Muscle of back (tissue), 11 donors: ENCODE data around the gene TWIST2. TPM values are rescaled to one million over a fixed set of nuclear protein-coding genes. Genes with fewer than 3 reads are reported as not detected.

Source experiments
- DNase-seq, 3 donors: peaks; one replicate each; pipeline versions ENCODE4 v3.0.0 to v3.0.0-alpha.2; 2013
- polyA plus RNA-seq, 10 donors: library from polyadenylated mRNA; unstranded; fragments of 120-200 nt; gene quantifications; one replicate each; pipeline ENCODE4 v1.2.1, GENCODE V29; 2013; ENCODE audit not compliant: insufficient read length in 10 of 10

The TWIST2 gene
- polyA plus RNA-seq, 10 donors = 4.9 to 104 (median 6.9) TPM

DNA sequence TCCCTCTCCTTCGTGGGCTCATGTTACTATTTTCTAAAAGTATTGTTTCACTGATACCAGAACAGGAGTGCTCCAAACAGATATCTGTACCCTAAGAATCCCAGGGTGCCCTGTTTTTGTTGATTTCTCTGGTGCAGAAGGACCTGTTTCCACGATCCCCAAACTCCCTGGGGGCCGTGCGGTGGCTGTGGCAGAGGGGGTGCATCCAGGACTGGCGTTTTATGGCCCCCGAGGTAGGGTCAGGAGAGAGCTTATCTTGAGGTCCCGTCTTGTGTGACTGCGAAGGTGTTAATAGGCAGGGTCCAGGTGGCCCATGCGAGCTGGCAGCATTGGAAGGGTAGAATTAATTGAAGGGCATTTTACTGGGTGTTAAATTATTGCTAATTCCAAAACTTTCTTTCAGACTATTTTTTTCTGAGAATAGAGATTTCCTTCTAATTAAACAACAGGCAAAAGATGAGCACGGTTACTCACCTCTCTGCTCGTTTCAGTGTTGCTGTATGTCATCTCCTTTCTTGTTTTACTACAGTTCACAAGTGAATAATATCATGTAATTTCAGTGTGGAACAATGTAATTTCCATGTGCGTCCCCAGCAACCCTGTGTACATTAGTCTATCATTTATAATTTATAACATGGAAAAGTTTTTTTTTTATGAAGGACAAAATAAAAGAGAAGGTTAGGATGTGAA is 8.2 kb downstream of the TWIST2 start:
- DNase-seq = no peak

DNA sequence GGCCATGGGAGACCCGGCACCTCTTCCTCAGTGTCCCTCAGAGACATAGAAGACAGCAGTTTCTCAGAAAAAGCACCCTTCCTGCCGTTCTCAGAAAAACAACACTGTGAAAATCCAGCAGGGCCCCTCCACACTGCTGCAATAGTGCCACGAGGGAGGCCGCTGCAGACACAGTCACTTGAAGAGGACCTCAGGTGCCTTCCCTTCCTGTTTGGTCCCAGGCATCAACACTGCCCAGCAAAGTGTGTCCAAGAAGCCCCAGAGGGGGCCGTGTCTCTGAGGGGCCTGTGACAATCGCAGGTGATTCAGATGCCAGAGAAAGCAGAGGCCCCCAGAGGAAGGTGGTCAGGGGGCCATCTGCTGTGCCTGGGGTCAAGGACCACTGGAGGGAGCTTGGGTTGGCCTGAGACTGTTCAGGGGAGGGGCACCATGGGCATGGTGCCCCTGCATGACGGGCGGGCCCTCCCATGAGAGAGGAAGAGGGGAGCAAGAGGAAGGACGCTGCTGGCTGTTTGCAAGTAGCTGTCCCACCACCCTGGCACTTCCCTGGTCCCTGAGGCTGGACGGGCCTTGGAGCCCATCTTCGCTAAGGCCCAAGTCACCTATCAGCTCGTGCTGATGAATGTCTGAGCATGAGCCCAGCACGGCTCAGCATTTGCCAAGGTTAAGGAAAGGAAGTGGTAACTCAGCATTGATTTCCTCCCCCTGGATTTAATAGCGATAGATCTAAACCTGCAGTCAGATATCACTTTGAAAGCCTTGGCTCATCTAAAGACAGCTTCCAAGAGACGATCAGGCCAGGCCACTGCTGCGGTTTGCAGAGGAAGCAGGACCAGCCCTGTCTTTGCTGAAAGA is 9.1 kb downstream of the TWIST2 start:
- DNase-seq = no peak

DNA sequence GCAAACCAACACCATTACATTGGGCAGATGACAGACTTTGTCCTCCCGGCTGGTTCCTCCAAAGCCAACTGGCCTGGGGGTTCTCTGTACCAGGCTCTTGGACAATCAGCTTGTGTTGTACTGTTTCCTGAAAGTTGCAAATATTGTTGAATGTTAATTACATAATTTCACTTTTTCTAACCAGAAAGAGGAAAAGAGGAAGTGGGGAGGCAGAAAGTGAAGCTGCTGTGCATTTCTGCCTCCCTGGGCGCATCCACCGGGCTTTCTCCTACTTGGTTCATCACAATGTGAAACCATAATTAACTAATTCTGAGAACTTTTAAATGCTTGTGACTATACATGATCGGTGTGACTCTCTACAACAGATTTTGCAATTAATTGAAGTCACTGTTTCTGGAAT is 10.1 kb downstream of the TWIST2 start:
- DNase-seq = no peak

DNA sequence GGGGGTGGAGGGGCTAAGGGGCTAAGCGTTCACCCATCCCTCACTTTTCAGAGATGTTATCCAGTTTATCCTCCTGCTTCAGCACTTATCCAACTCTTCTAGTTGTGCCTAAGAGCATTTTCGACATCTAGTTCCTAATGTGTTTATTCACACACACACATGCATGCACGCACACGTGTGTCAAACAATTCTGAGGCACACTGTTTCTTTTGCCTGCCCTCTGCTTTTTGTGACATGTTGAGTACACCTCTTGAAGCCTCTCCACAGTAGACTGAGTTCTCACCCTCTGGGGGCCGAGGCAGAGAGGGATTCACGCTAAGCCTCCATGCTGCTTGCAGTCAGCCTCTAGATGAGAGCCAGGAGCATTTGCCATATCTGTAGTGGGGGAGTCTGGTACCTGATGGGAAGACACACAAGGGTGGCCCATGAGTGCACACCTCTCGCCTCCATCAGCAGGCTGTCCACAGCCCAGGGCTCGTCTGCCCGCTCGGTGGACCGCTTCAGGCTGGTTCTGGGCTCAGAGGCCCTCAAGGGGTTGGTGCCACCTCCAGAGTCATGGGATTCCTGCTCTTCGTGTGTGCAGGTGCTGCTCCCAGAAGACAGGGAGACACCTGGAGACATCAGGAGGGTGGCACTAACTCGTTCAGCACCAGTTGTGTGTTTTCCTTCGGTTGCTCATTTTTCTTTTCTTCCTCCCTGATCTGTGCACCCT is 11.9 kb downstream of the TWIST2 start:
- no peak for DNase-seq

DNA sequence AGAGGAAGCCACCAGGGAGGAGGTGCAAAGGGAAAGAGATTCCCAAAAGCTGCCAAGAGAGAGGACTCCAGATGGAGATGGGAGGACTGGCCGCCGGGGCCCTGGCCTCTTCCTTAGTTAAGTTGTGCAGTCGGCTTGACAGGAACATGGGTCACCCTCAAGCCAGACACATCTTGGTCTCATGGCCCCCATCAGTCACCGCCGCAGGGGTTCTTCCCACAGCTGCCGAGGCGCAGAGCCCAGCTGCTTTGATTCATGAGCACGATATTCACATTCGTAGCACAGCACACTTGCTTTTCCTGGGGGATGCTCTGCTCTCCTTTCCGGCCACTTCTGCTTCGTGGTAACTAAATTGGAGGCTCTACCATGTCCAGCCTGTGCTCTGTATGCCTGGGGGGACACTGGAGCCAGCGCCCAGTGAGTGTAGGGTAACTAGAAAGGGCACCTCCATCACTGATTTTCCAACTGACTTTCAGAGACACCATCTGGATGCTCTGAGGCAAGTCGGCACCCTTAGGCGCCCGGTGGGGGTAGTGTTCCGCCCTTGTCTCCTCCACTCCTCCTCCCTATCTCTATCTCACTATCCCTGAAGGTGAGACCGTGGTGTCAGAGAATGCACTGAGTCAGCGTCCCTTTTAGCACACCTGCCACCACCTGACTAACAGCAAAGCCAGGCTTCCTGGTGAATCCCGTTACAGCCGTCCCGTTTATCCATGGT is 13.3 kb downstream of the TWIST2 start:
- DNase-seq = peak in 1 of 3 donors; percentile 71

DNA sequence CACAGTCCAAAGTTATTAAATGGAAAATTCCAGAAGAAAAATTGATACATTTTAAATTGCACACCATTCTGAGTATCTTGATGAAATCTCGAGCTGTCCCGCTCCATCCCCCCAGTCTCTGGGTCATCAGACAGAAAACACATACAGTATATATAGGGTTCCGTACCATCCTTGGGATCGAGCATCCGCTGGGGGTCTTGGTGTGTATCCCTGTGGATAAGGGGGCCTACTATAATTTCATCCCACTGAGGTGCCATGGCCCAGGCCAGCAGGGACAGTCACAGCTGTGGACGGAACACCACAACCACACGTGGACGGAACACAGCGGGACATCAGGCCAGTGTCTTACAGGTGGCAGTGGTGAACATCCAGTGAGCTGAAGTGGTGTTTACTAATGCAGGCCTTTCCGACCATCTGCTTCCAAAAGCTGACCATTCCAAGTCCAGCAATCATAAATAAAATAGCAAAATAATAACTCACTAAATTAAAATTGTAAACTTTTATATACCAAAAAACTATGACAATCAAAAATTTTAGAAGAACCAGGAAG is 14.0 kb downstream of the TWIST2 start:
- DNase-seq = no peak

DNA sequence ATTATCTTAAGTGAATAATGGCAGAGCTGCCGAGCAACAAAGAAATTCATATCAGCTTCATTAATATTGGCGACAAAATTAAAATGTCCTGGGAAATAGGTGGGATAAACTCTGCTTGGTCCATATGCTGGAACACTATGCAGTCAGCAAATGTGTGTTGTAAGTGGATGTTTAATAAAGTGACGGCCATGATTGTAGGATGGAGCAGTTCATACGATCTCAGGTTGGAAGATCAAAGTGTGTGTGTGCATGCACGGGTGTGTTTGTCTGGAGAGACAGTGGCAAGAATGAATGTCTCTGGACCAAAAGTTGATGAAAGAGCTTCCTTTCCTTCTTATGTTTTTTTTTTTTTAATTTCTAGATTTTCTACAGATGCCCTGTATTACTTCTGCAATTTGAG is 14.8 kb downstream of the TWIST2 start:
- no peak for DNase-seq

DNA sequence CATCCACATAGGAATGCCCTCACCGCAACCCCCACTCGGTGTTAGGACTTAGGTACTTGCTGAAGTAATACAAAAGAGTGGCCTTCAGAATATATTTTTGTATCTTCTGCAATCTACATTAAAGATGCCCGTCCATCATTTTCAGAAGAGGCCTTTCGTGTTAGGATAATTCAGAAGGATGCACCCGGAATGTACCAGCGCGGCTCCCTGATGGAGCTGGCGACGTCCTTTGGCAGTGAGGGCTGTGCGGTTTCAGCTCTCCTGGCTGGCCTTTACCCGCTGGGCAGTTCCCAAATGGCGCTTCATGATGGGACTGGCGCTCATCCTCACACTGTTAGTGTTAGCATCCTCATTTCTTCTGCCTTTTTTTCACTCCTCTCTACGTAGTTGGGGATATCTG is 15.3 kb downstream of the TWIST2 start:
- DNase-seq = no peak

DNA sequence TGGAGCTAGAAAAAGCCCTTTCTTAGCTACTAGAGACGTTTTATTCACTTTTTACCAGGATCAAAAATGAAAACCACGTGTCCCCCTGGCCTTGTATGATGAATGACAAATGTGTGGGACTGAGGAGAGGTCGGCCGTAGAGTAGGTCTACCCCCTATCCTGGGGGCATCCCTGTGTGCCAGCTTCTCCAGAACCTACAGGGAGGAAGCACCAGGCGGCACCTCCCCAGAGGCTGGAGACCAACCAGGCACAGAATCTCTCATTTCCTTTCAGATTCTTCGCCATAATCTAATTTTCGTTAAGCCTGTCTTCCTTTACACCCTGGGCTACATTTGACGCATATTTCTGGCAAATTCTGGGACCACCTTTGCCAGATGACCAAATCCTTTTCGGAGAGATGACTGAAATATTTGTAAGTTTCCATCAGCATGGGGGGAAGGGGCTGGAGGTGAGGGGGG is 15.9 kb downstream of the TWIST2 start:
- DNase-seq = no peak

DNA sequence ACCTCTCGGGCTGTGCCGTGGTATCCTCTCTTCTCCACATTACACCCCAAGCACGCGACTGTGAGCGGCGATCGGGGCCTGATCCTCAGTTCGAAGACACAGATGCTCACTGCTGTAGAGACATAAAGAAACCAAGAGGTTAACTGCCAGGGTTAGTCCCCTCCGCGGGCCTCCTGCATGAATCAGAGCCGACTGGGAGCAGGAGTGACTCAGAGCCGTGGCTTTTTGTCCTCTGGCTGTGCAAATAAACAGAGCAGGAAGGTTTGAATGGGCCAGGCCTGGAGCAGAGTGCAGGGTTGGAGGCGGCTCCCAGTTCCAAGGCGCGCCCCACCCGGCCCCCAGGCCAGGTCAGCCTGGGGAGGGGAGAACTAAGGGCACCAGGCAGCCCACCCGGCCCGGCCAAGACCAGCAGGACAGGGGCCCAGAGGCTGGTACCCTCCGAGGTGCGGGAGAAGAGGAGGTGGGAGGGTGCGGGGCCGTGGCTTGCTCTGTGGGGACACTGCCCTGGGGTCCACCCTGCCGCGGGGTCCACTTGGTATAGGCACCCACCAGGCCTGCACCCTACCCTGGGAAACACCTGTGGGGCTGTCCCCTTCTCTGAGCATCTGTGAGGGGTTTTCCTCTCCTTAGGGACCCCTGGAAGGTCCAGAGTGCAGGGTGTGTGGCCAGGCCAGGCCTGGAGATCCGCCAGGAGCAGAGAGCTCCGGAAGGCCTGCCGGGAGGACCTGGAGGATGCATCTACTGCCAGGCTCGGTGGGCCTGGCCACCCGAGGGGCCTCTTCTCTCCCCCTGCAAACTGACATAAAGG is 16.5 kb downstream of the TWIST2 start:
- peak; percentile 87 to 98 (median 95) for DNase-seq

DNA sequence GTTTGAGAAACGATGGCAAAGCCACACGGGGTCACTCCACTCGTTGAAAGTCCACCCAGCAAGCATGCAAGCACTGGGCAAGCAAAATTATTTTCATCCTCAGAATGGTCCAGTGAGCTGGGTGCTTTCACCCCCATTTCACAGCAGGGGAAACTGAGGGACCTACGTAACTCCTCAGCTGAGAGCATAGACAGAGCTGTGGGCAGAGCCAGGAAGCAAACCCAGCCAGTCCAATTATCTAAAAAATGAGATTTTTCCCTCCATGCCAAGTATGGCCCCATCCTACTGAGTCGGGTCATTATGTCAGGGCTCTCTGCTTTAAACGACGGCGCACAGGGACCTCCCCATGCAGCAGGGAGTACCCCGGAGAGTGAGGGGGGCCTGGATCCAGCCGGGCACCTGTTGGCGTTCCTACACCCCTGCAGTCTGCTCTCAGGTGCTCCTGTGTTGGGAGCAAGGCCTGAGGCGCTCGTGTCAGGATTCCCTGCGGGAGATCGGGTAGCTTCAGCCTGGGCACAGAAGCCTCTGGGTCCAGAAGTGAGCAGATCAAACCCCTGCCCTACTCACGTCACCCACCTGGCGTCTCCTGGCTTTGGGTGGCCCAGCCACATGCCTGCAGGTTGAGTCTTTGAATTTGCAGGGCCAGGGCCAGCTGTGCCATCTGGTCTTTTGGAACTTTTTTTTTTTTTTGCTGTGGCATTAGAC is 17.3 kb downstream of the TWIST2 start:
- no peak for DNase-seq

DNA sequence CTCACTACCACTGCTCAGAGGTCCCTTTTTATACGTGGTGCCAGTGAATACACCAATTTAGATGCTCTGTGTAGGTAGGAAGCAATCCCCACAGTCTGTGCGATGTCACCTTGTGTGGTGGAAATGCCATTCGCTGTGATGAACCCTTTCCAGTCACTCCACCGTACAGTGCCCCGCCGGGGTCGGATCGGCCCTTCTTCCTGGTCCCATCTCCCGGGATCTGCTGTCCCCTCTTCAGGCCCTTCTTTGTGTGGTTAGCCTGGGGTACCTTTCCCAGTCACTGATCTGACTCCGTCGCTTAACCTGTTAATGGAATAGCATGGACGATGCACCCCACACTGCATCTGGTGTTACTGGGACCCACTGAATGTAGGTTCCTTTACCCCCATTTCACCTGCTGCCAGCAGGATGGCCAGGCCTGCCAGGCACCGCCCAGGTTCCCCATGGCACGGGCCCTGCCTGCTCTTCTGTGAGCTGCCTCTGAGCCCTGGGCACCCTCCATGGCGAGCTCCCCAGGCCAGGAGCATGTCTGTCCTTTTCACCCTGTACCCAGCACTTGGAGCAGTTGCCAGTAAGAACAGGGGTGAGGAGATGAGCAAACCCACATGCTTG is 18.0 kb downstream of the TWIST2 start:
- no peak for DNase-seq

DNA sequence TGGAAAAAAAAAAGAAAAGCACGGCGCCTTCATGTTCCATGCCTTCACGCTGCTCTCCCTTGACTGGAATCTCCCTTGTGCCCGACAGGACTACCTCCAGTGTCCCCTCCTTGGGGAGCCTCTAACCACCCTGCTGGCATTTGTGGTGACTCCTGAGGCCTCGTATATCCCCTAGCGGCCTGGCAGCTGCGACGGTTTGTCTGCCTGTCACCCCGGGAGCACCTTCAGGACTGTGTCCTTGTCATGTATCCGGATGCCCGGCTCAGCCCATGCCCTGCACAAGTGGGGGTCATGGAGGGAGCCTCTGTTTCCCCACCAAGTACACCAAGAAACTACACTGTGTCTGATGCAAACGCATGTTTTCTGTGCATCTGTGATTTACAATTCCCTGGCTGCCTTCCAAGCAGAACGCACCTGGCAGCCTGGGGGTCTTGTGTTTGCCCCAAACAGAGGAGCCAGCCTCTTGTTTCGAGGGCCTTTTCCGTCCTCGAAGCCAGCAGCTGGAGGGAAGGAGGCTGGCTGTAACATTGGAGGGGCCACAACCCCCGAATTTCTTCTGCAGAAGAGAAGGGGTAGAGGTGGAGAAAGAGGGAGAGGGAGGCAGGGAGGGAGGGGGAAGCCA is 18.9 kb downstream of the TWIST2 start:
- DNase-seq = peak in 1 of 3 donors; percentile 30

DNA sequence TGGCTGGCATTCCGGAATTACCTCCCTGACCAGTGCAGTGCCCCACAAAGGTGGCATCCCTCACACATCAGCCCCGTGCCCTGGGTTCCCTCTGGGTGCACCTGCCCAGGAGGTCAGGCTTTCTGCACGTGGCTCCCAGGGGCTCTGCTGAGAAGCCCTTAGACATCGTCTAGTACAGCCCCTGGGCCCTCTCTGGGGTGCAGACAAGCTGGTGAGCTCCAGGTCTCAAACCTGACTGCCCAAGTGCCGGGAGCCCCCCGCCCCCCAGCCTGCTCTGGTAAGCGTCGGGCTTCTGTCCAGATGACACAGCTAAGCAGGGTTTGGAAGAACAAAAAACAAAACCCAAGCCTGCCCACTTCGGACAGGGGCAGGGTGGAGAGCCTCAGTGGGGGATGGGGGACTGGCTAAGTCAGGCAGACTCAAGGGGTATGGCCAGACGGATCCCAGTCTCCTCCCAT is 20.2 kb downstream of the TWIST2 start:
- no peak for DNase-seq

DNA sequence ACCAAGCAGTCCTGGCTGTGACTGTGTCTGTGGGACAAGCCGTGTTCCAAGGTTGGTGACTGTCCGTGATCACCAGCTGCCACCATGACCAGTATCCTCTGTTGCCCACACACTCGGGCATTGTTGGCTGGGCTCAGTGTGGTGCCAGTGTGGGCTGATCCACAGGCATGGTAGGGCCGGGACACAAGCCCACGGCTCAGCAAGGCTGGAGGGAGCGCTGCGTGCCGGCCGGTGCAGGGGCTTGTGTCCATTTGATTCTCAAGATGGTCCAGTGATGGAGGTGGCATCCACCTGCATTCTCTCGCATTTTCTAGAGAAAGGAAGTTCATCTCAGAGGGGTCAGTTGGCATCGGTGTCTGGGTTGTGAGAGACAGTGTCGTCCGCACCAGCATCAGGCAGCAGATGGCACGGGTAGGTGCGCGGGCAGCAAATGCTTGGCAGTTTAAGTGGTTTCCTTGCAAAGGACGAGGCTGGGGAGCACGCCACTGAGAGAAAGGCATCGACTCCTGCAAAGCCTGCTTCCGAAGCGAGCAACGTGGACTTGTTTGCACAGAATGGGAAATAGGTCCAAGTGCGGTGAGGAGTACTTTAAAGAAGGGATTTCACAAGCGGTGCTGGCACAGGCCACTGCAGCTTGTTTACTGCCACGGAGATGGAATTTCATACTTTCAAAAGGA is 20.9 kb downstream of the TWIST2 start:
- peak in 1 of 3 donors; percentile 68 for DNase-seq

DNA sequence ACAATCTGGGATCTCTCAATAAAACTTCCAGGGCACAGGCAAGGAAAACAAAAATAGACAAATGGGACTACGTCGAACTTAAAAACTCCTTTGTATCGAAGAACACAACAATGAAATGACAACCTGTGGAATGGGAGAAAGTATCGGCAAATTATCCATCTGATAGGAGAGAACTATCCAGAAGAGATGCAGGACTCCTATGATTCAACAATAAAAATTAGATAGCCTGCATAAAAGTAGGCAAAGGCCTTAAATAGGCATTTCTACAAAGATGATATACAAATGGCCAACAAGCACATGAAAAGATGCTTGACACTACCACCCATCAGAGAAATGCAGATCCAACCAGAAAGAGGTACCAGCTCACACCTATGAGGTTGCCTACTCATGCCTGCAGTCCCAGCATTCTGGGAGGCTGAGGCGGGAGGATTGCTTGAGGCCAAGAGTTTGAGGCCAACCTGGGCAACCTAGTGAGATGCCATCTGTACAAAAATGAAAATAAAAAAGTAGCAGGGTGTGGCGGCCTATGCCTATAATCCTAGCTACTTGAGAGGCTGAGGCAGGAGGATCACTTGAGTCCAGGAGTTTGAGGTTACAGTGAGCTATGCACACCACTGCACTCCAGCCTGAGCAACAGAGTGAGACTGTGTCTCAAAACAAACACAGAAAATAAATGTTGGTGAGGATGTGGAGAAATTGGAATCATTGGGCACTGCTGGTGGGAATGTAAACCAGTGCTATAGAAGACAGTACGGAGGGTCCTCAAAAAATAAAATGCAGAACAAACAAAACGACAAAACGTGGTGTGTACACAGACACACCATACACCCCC is 21.6 kb downstream of the TWIST2 start:
- DNase-seq = no peak

DNA sequence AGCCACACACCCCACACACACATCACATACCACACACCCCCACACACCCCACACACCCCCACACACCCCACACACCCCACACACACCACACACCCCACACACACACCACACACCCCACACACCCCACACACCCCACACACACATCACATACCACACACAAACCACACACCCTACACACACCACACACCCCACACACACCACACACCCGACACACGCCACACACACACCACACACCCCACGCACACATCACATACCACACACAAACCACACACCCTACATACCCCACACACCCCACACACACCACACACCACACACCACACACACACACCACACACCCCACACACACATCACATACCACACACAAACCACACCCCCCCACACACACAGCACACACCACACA is 22.4 kb downstream of the TWIST2 start:
- no peak for DNase-seq
